OCI-LY7 (cell line): Measurements from ENCODE around the gene LTB. TPM values are rescaled to one million over a fixed set of nuclear protein-coding genes. Genes with fewer than 3 reads are reported as not detected.

Experiments
- BruUV-seq: library from RNA; stranded (reverse); fragments of 400-500 nt; replicated peaks from 2 replicates; lab custom pipeline; 2021; lab: Mats Ljungman, UMichigan
- CTCF ChIA-PET: fragments of 300-600 bp; sonication (Branson Sonifier 250); formaldehyde crosslinking; loops from one replicate; lab custom pipeline; 2022; ENCODE audit warnings: antibody characterized with exemption; ENCODE audit not compliant: unreplicated experiment; lab: Charles Lee
- POLR2A ChIA-PET: fragments of 300-600 bp; sonication (Branson Sonifier 250); formaldehyde crosslinking; loops from one replicate; lab custom pipeline; 2022; ENCODE audit warnings: antibody characterized with exemption; lab: Charles Lee
- DNase-seq: peaks from one replicate; pipeline ENCODE4 v3.0.0-alpha.2; 2015; ENCODE audit warnings: low spot score
- H2AFZ ChIP-seq: fragments of 200-600 bp; sonication (generic), shearing (Covaris generic); 2 replicates; pipeline ENCODE4 v1.6.1; 2014; ENCODE audit warnings: mild to moderate bottlenecking, antibody characterized with exemption, low read length, moderate library complexity
- H3K27ac ChIP-seq: fragments of 200-600 bp; sonication (generic); 2 replicates; pipeline ENCODE4 v1.5.1; 2014; ENCODE audit warnings: mixed run types, low read depth, mild to moderate bottlenecking, moderate library complexity, low read length, inconsistent platforms; ENCODE audit not compliant: poor library complexity, severe bottlenecking
- H3K36me3 ChIP-seq: fragments of 200-600 bp; sonication (generic); 2 replicates; pipeline ENCODE4 v1.6.1; 2014; ENCODE audit warnings: mild to moderate bottlenecking, antibody characterized with exemption, low read length, moderate library complexity, mixed read lengths; ENCODE audit not compliant: insufficient read depth
- H3K4me1 ChIP-seq: fragments of 200-600 bp; sonication (generic); 2 replicates; pipeline ENCODE4 v1.5.1; 2014; ENCODE audit warnings: mild to moderate bottlenecking, low read length; ENCODE audit not compliant: insufficient read depth, poor library complexity, severe bottlenecking
- H3K4me2 ChIP-seq: fragments of 200-600 bp; sonication (generic); 2 replicates; pipeline ENCODE4 v1.6.1; 2014; ENCODE audit warnings: mild to moderate bottlenecking, low read length
- H3K4me3 ChIP-seq: fragments of 200-600 bp; sonication (generic); 2 replicates; pipeline ENCODE4 v1.5.1; 2014; ENCODE audit warnings: mild to moderate bottlenecking, low read depth, low read length; ENCODE audit not compliant: poor library complexity, severe bottlenecking
- H3K79me2 ChIP-seq: fragments of 200-600 bp; sonication (generic); 2 replicates; pipeline ENCODE4 v1.6.1; 2016; ENCODE audit warnings: low read depth, mild to moderate bottlenecking, low read length, moderate library complexity, mixed read lengths; ENCODE audit not compliant: insufficient read depth
- H3K9me2 ChIP-seq: fragments of 200-600 bp; sonication (generic); 2 replicates; pipeline ENCODE4 v1.6.1; 2016; ENCODE audit warnings: mild to moderate bottlenecking, low read length, mixed read lengths; ENCODE audit not compliant: insufficient read depth
- H3K9me3 ChIP-seq: fragments of 200-600 bp; sonication (generic); 2 replicates; pipeline ENCODE4 v1.6.1; 2014; ENCODE audit warnings: mild to moderate bottlenecking, mixed run types, low read length, mixed read lengths
- H4K20me1 ChIP-seq: fragments of 200-600 bp; sonication (generic); 2 replicates; pipeline ENCODE4 v1.6.1; 2014; ENCODE audit warnings: mild to moderate bottlenecking, antibody characterized with exemption, low read length, moderate library complexity, mixed read lengths; ENCODE audit not compliant: insufficient read depth
- EZH2phosphoT487 ChIP-seq: fragments of 200-600 bp; sonication (generic); IDR thresholded peaks from 2 replicates; pipeline ENCODE4 v1.6.1; 2018; ENCODE audit warnings: low read depth, borderline replicate concordance, mild to moderate bottlenecking, mixed run types, antibody characterized with exemption, low read length, moderate library complexity, mixed read lengths
- intact Hi-C: fragments of 100-400 bp; cut with micrococcal nuclease; formaldehyde crosslinking; loops from one replicate; pipeline ENCODE4 v1.10.0; 2022; ENCODE audit not compliant: unreplicated experiment
- total RNA-seq, 2 experiments: library from RNA; depleted of rRNA in 1 of 2; stranded (reverse); fragments of >200 nt in 1 of 2; shearing (Covaris generic) in 1 of 2; gene quantifications; 2 replicates each; pipeline ENCODE4 v1.2.3, GENCODE V29; 2014 to 2022
- TF ChIP-seq, protein P1 (sequence below): fragments of 200-600 bp; sonication (generic); conservative IDR thresholded peaks from 2 replicates; pipeline ENCODE4 v1.5.1; 2014; ENCODE audit warnings: mild to moderate bottlenecking, antibody characterized with exemption, low read length, moderate library complexity, mixed read lengths

Gene LTB
- total RNA-seq, 2 experiments from 2014 or later = 36.5 to 36.9 TPM

- intact Hi-C loops = loop anchor here (1.0 to 10.0 kb wide), 5 partner anchors 48 to 321 kb away; partner anchors contain the start of genes BAG6, MICA and VARS1
- no TSS peak for BruUV-seq
- H3K79me2 ChIP-seq = peaks cover 62% of the 10 kb centered on the region
- H3K4me3 ChIP-seq = peak within 1 kb of the TSS; percentile 77
- H3K36me3 ChIP-seq = peaks cover 44% of the 10 kb centered on the region
- H3K4me2 ChIP-seq = peak within 1 kb of the TSS; percentile 100
- no peaks in the 10 kb centered on the region for H3K9me3 ChIP-seq
- peak within 1 kb of the TSS; percentile 3; the same call in 1 of the 2 replicates for H2AFZ ChIP-seq
- TF ChIP-seq, protein P1, sequence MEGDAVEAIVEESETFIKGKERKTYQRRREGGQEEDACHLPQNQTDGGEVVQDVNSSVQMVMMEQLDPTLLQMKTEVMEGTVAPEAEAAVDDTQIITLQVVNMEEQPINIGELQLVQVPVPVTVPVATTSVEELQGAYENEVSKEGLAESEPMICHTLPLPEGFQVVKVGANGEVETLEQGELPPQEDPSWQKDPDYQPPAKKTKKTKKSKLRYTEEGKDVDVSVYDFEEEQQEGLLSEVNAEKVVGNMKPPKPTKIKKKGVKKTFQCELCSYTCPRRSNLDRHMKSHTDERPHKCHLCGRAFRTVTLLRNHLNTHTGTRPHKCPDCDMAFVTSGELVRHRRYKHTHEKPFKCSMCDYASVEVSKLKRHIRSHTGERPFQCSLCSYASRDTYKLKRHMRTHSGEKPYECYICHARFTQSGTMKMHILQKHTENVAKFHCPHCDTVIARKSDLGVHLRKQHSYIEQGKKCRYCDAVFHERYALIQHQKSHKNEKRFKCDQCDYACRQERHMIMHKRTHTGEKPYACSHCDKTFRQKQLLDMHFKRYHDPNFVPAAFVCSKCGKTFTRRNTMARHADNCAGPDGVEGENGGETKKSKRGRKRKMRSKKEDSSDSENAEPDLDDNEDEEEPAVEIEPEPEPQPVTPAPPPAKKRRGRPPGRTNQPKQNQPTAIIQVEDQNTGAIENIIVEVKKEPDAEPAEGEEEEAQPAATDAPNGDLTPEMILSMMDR = no peak
- no peak for TF ChIP-seq EZH2phosphoT487
- H4K20me1 ChIP-seq = peaks cover 30% of the 10 kb centered on the region
- CTCF ChIA-PET = interaction anchor here (1.2 kb wide), 1 partner anchor 9 kb away, joined by 4 read pairs; no protein-coding TSS in a partner anchor
- peaks cover 58% of the 10 kb centered on the region for H3K4me1 ChIP-seq
- POLR2A ChIA-PET = interaction anchor here (0.6 to 3.1 kb wide), 20 partner anchors 10 to 1726 kb away, joined by 3 to 20 read pairs (median 5); partner anchors contain the start of genes AIF1, BAG6, CLIC1 and GPANK1
- H3K9me2 ChIP-seq = no peaks in the 10 kb centered on the region
- H3K27ac ChIP-seq = peak within 1 kb of the TSS; percentile 83
- DNase-seq = peak; percentile 98
Measured at GRCh38 chr6:31541658-31542521, 40.3 kb downstream of the LTB start, which contains the start of gene DDX39B. TSS of gene DDX39B (minus strand) at chr6:31542003. CDS start at chr6:31540532, 1,471 bp downstream.

GRCh38 chr6:31541059-31541657 is 41.1 kb downstream of the LTB start:
- ChIA-PET CTCF (interaction anchor here (1.2 kb wide), 1 partner anchor 10 kb away, joined by 4 read pairs; no protein-coding TSS in a partner anchor), POLR2A (interaction anchor here (0.6 to 3.1 kb wide), 20 partner anchors 10 to 195 kb away, joined by 3 to 20 read pairs (median 4); partner anchors contain the start of genes AIF1, BAG6, CLIC1 and GPANK1)
- TSS peak; percentile 82 for BruUV-seq
- no peaks in the 10 kb centered on the region for H3K9me2 ChIP-seq
- H4K20me1 ChIP-seq = peaks cover 35% of the 10 kb centered on the region
- peak; percentile 83 for DNase-seq
- no peaks in the 10 kb centered on the region for H3K9me3 ChIP-seq
- TF ChIP-seq, protein P1 = no peak
- peak overlapping the region; percentile 77 for H3K4me3 ChIP-seq
- peaks cover 52% of the 10 kb centered on the region for H3K36me3 ChIP-seq
- H3K79me2 ChIP-seq = peaks cover 69% of the 10 kb centered on the region
- peaks cover 55% of the 10 kb centered on the region for H3K4me1 ChIP-seq
- intact Hi-C loops = loop anchor here (5.0 to 10.0 kb wide), 2 partner anchors 139 to 254 kb away; partner anchors contain the start of genes MICA and VARS1
- peak overlapping the region; percentile 83 for H3K27ac ChIP-seq
- peak overlapping the region; percentile 100 for H3K4me2 ChIP-seq
- no peak overlapping the region for H2AFZ ChIP-seq
